Hepatocyte (in vitro differentiated cells): ENCODE results near the gene SAMD13. TPM values are rescaled to one million over a fixed set of nuclear protein-coding genes. Genes with fewer than 3 reads are reported as not detected.

ENCODE experiments used
- DNase-seq: peaks from one replicate; pipeline ENCODE4 v3.0.0-alpha.2; 2016; ENCODE audit warnings: low spot score
- H2AFZ ChIP-seq: fragments of 200-600 bp; sonication (generic); 2 replicates; pipeline ENCODE4 v1.6.0; 2016; ENCODE audit warnings: antibody characterized with exemption, mild to moderate bottlenecking
- H3K27ac ChIP-seq: fragments of 200-600 bp; sonication (generic); 2 replicates; pipeline ENCODE4 v1.5.1; 2016; ENCODE audit warnings: mild to moderate bottlenecking
- H3K27me3 ChIP-seq: fragments of 200-600 bp; sonication (generic); 2 replicates; pipeline ENCODE4 v1.6.1; 2016
- H3K36me3 ChIP-seq: fragments of 200-600 bp; sonication (generic); replicated peaks from 2 replicates; pipeline ENCODE4 v1.5.1; 2016; ENCODE audit warnings: low read depth; ENCODE audit not compliant: insufficient read depth
- H3K4me1 ChIP-seq: fragments of 200-600 bp; sonication (generic); 2 replicates; pipeline ENCODE4 v1.5.1; 2016; ENCODE audit warnings: mild to moderate bottlenecking, moderate library complexity; ENCODE audit not compliant: insufficient read depth
- H3K4me2 ChIP-seq: fragments of 200-600 bp; sonication (generic); 2 replicates; pipeline ENCODE4 v1.6.0; 2016
- H3K4me3 ChIP-seq: fragments of 200-600 bp; sonication (generic); 2 replicates; pipeline ENCODE4 v1.5.1; 2016; ENCODE audit warnings: mild to moderate bottlenecking
- H3K79me2 ChIP-seq: fragments of 200-600 bp; sonication (generic); 2 replicates; pipeline ENCODE4 v1.6.0; 2017; ENCODE audit warnings: mild to moderate bottlenecking
- H3K9me2 ChIP-seq: fragments of 200-600 bp; sonication (generic); replicated peaks from 2 replicates; pipeline ENCODE4 v1.6.0; 2017; ENCODE audit warnings: mild to moderate bottlenecking; ENCODE audit not compliant: insufficient read depth
- H3K9me3 ChIP-seq: fragments of 200-600 bp; sonication (generic); 2 replicates; pipeline ENCODE4 v1.5.1; 2016; ENCODE audit warnings: low read depth, mild to moderate bottlenecking
- H4K20me1 ChIP-seq: fragments of 200-600 bp; sonication (generic); 2 replicates; pipeline ENCODE4 v1.6.0; 2016; ENCODE audit warnings: mild to moderate bottlenecking; ENCODE audit not compliant: insufficient read depth, poor library complexity, severe bottlenecking
- EZH2 ChIP-seq: fragments of 200-600 bp; sonication (generic); IDR thresholded peaks from 2 replicates; pipeline ENCODE4 v1.6.1; 2016; ENCODE audit warnings: antibody characterized with exemption, mild to moderate bottlenecking, borderline replicate concordance
- EZH2phosphoT487 ChIP-seq: fragments of 200-600 bp; sonication (generic); IDR thresholded peaks from one replicate; pipeline ENCODE4 v1.6.1; 2018; ENCODE audit warnings: antibody characterized with exemption, mild to moderate bottlenecking, low read depth, moderate library complexity; ENCODE audit not compliant: unreplicated experiment, severe bottlenecking
- WGBS: methylation state at CpG from one replicate; pipeline ENCODE4 v1.1.6; 2016; ENCODE audit warnings: low lambda C conversion rate; ENCODE audit errors: missing lambda C conversion rate; 5-methylcytosine and 5-hydroxymethylcytosine counted together
- polyA plus RNA-seq: library from polyadenylated mRNA; unstranded; fragments of >200 nt; fragmentation: Nextera tagmentation; extraction: Ambion mirVana; gene quantifications from 2 replicates; pipeline ENCODE4 v1.2.1, GENCODE V29; 2016
- total RNA-seq: library from RNA; depleted of rRNA; stranded (reverse); fragments of >200 nt; gene quantifications from 2 replicates; pipeline ENCODE4 v1.2.3, GENCODE V29; 2014
- TF ChIP-seq, protein P1 (sequence below): fragments of 200-600 bp; sonication (generic); IDR thresholded peaks from 2 replicates; pipeline ENCODE4 v1.5.1; 2016; ENCODE audit warnings: antibody characterized with exemption, mild to moderate bottlenecking; ENCODE audit not compliant: poor library complexity

Gene SAMD13
- total and polyA plus RNA-seq, 2 experiments from 2014 or later, result 0.88 to 2.4 TPM

DNA sequence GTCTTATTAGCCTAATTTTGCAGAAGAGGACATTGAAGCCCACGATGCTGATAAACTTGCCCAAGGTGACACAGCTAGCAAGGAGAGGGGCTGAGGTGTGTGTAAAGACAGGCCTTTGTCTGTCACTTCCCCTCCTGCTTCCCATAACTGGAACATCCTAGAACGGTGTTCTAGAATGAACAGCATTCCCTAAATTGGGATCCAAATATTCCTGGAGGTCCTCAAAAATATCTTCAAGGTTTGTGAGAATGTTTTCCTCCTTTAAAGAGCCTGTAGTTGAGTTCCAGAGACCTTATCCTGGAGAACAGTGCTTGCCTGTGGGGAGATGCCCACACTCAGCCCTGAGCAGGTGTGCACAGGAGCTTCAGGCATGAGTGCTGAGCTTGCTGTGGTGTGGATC, 41.5 kb upstream of the SAMD13 start:
- H4K20me1 ChIP-seq, result no peaks in the 10 kb centered on the region
- DNase-seq, result no peak
- no peaks in the 10 kb centered on the region for H3K36me3 ChIP-seq
- no peaks in the 10 kb centered on the region for H3K27me3 ChIP-seq
- TF ChIP-seq EZH2, result no peak
- TF ChIP-seq, protein P1, sequence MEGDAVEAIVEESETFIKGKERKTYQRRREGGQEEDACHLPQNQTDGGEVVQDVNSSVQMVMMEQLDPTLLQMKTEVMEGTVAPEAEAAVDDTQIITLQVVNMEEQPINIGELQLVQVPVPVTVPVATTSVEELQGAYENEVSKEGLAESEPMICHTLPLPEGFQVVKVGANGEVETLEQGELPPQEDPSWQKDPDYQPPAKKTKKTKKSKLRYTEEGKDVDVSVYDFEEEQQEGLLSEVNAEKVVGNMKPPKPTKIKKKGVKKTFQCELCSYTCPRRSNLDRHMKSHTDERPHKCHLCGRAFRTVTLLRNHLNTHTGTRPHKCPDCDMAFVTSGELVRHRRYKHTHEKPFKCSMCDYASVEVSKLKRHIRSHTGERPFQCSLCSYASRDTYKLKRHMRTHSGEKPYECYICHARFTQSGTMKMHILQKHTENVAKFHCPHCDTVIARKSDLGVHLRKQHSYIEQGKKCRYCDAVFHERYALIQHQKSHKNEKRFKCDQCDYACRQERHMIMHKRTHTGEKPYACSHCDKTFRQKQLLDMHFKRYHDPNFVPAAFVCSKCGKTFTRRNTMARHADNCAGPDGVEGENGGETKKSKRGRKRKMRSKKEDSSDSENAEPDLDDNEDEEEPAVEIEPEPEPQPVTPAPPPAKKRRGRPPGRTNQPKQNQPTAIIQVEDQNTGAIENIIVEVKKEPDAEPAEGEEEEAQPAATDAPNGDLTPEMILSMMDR, result no peak
- no peak for TF ChIP-seq EZH2phosphoT487
- no peak overlapping the region for H3K4me3 ChIP-seq
- H3K9me3 ChIP-seq, result no peaks in the 10 kb centered on the region
- no peaks in the 10 kb centered on the region for H3K9me2 ChIP-seq
- peak overlapping the region; percentile 59 for H3K27ac ChIP-seq
- no peak overlapping the region for H2AFZ ChIP-seq
- peaks cover 13% of the 10 kb centered on the region for H3K4me1 ChIP-seq
- 95% methylated on average over 2 of the region's 2 CpGs for WGBS
- no peak overlapping the region for H3K4me2 ChIP-seq
- H3K79me2 ChIP-seq, result no peaks in the 10 kb centered on the region

DNA sequence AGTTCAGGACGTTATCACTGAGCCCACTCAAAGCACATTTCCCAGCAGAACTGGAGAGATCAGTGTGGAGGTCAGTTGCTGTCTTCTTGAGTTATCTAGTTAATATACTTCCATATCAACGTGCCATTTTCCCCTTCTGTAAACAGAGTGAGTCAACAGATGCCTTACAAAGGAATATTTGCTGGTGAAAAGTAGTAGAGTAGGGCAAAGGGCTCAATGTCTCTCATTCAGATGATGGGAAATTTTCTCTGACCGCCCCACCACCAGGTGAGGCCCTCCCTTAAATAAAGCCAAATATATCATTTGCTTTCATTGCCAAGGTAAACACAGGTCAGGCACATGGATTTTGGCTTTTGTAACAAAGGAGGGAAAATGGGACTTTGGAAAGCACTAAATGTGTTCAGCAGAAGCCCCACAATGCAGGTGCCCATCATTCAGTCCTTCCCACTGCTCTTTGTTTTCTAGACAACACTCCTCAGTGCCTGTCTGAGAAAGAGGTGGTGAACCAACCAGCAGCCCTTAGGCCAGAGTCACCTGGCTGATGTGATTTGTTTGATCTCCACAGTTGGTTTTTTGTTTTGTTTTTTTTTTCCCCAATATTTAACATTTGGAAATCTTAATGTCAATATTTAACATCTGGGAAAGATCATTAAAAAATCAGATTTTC, 40.5 kb upstream of the SAMD13 start:
- Histone ChIP-seq H3K79me2 (no peaks in the 10 kb centered on the region), H3K27ac (peak overlapping the region; percentile 59), H3K4me2 (no peak overlapping the region), H3K4me1 (peaks cover 13% of the 10 kb centered on the region), H3K36me3 (no peaks in the 10 kb centered on the region), H3K4me3 (no peak overlapping the region), H2AFZ (no peak overlapping the region), H3K9me3 (no peaks in the 10 kb centered on the region), H4K20me1 (no peaks in the 10 kb centered on the region), H3K9me2 (no peaks in the 10 kb centered on the region), H3K27me3 (no peaks in the 10 kb centered on the region)
- TF ChIP-seq, protein P1, result no peak
- TF ChIP-seq EZH2 (no peak), EZH2phosphoT487 (no peak)
- WGBS, result 37% methylated on average over 3 of the region's 3 CpGs
- DNase-seq, result peak; percentile 22

DNA sequence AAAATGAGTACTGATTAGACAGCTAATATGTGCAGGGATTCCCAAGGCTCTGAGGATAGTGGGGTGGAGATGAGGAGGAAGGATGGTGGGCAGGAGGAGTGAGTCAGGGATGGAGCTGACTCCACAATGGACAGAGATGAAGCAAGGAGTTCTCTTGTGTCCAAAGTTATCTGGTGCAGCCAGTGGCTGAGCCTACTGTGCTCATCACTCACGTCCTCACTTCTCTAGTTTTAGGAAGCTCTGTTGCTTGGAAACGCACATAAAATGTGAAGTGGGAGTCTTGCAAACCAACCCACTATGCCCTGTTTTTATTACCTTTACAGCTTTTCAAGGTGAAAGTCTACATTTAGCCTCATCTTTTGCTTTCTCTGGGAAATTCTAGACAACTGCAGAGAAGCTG, 36.5 kb upstream of the SAMD13 start:
- no peaks in the 10 kb centered on the region for H3K79me2 ChIP-seq
- H3K27me3 ChIP-seq, result no peaks in the 10 kb centered on the region
- H2AFZ ChIP-seq, result no peak overlapping the region
- H3K9me3 ChIP-seq, result no peaks in the 10 kb centered on the region
- H3K9me2 ChIP-seq, result no peaks in the 10 kb centered on the region
- H3K4me3 ChIP-seq, result no peak overlapping the region
- H3K27ac ChIP-seq, result no peak overlapping the region
- no peak for DNase-seq
- H3K4me2 ChIP-seq, result no peak overlapping the region
- TF ChIP-seq, protein P1, result no peak
- TF ChIP-seq EZH2, result no peak
- TF ChIP-seq EZH2phosphoT487, result no peak
- H4K20me1 ChIP-seq, result no peaks in the 10 kb centered on the region
- WGBS, result 76% methylated on average over 2 of the region's 2 CpGs
- H3K36me3 ChIP-seq, result no peaks in the 10 kb centered on the region
- H3K4me1 ChIP-seq, result peaks cover 13% of the 10 kb centered on the region
